COLO829 (cell line): Measurements from ENCODE around the gene ANGPTL7.

Source experiments
- DNase-seq: peaks from one replicate; pipeline ENCODE4 v3.0.0; 2012; ENCODE audit warnings: low spot score

ANGPTL7 gene

GRCh38 chr1:11204396-11205190, 15.4 kb downstream of the ANGPTL7 start:
- no peak for DNase-seq

GRCh38 chr1:11207898-11208611, 18.9 kb downstream of the ANGPTL7 start:
- DNase-seq: no peak

GRCh38 chr1:11211461-11211860, 22.3 kb downstream of the ANGPTL7 start:
- DNase-seq: no peak

GRCh38 chr1:11211925-11212587, 22.9 kb downstream of the ANGPTL7 start:
- DNase-seq: no peak

- DNase-seq: no peak
Measured at GRCh38 chr1:11214698-11215380, 25.7 kb downstream of the ANGPTL7 start.

- no peak for DNase-seq
Measured at GRCh38 chr1:11215381-11216005, 26.3 kb downstream of the ANGPTL7 start.

- DNase-seq: no peak
Measured at GRCh38 chr1:11216074-11216473, 26.9 kb downstream of the ANGPTL7 start.

GRCh38 chr1:11227106-11228077, 38.2 kb downstream of the ANGPTL7 start:
- no peak for DNase-seq

- DNase-seq: no peak
Measured at GRCh38 chr1:11229203-11229602, 40.0 kb downstream of the ANGPTL7 start.

GRCh38 chr1:11233208-11233607, 44.1 kb downstream of the ANGPTL7 start:
- DNase-seq: no peak

- no peak for DNase-seq
Measured at GRCh38 chr1:11237356-11237755, 48.2 kb downstream of the ANGPTL7 start.

- DNase-seq: no peak
Measured at GRCh38 chr1:11238311-11238710, 49.2 kb downstream of the ANGPTL7 start.

- no peak for DNase-seq
Measured at GRCh38 chr1:11245248-11245647, 56.1 kb downstream of the ANGPTL7 start.
